HG03175 (cell line): ENCODE measurements around the gene VPS16.

Source experiments
- ATAC-seq: cut with Tn5 transposase; IDR thresholded peaks from one replicate; pipeline ENCODE4 v1.9.1; 2021; ENCODE audit warnings: mild to moderate bottlenecking, moderate library complexity; ENCODE audit not compliant: unreplicated experiment

Gene VPS16

GRCh38 chr20:2833761-2834160 is 6.8 kb upstream of the VPS16 start:
- ATAC-seq, result no peak

GRCh38 chr20:2834401-2835110 is 6.0 kb upstream of the VPS16 start:
- ATAC-seq, result no peak

GRCh38 chr20:2835331-2835796 is 5.2 kb upstream of the VPS16 start:
- ATAC-seq, result no peak

GRCh38 chr20:2836035-2836434 is 4.5 kb upstream of the VPS16 start:
- no peak for ATAC-seq

GRCh38 chr20:2837221-2837960 is 3.2 kb upstream of the VPS16 start:
- no peak for ATAC-seq

GRCh38 chr20:2838170-2838797 is 2.3 kb upstream of the VPS16 start:
- ATAC-seq, result no peak

GRCh38 chr20:2838847-2839671 is 1.5 kb upstream of the VPS16 start:
- no peak for ATAC-seq

- no peak for ATAC-seq
Observed at GRCh38 chr20:2839732-2840137, 810 bp upstream of the VPS16 start.

- peak; percentile 38 for ATAC-seq
Observed at GRCh38 chr20:2840967-2841531, 504 bp downstream of the VPS16 start.

- ATAC-seq, result no peak
Observed at GRCh38 chr20:2845607-2846006, 5.1 kb downstream of the VPS16 start.

GRCh38 chr20:2846698-2847097 is 6.2 kb downstream of the VPS16 start:
- ATAC-seq, result no peak

GRCh38 chr20:2847802-2848201 is 7.3 kb downstream of the VPS16 start:
- ATAC-seq, result no peak

- ATAC-seq, result no peak
Observed at GRCh38 chr20:2849529-2849928, 9.0 kb downstream of the VPS16 start.

- ATAC-seq, result no peak
Observed at GRCh38 chr20:2851086-2851485, 10.5 kb downstream of the VPS16 start.

GRCh38 chr20:2858591-2858990 is 18.0 kb downstream of the VPS16 start:
- no peak for ATAC-seq

- no peak for ATAC-seq
Observed at GRCh38 chr20:2859330-2860121, 19.0 kb downstream of the VPS16 start.

- ATAC-seq, result no peak
Observed at GRCh38 chr20:2864626-2865025, 24.1 kb downstream of the VPS16 start.

- ATAC-seq, result no peak
Observed at GRCh38 chr20:2865101-2865500, 24.6 kb downstream of the VPS16 start.

GRCh38 chr20:2865630-2866029 is 25.1 kb downstream of the VPS16 start:
- ATAC-seq, result no peak

GRCh38 chr20:2866236-2866635 is 25.7 kb downstream of the VPS16 start:
- no peak for ATAC-seq
